ENCODE data around the gene UNC93B1.
"Not testable (repeated sequence)": the region's sequence is repeated elsewhere in the genome, so short reads cannot be mapped to it uniquely, and the experiment has no call there.

Gene UNC93B1

GRCh38 chr11:68008381-68009337, 4.8 kb upstream of the UNC93B1 start:
- DNase-seq, result peak; percentile 67

GRCh38 chr11:68007498-68008380, 3.8 kb upstream of the UNC93B1 start:
- no peak for DNase-seq

GRCh38 chr11:68006606-68007166, 2.8 kb upstream of the UNC93B1 start:
- DNase-seq, result no peak

- DNase-seq, result no peak
Measured at GRCh38 chr11:68004551-68005335, 846 bp upstream of the UNC93B1 start.

- peak; percentile 40 for DNase-seq
Measured at GRCh38 chr11:68002938-68003845, 705 bp downstream of the UNC93B1 start.

- no peak for DNase-seq
Measured at GRCh38 chr11:68002575-68002937, 1.3 kb downstream of the UNC93B1 start.

- DNase-seq, result no peak
Measured at GRCh38 chr11:67999704-68000103, 4.2 kb downstream of the UNC93B1 start.

- DNase-seq, result no peak
Measured at GRCh38 chr11:67999201-67999629, 4.7 kb downstream of the UNC93B1 start.

- no peak for DNase-seq
Measured at GRCh38 chr11:67998150-67999045, 5.5 kb downstream of the UNC93B1 start.

GRCh38 chr11:67997475-67997921, 6.4 kb downstream of the UNC93B1 start:
- no peak for DNase-seq

- DNase-seq, result no peak
Measured at GRCh38 chr11:67996622-67997474, 7.0 kb downstream of the UNC93B1 start.

- no peak for DNase-seq
Measured at GRCh38 chr11:67996051-67996450, 7.8 kb downstream of the UNC93B1 start.

- not testable (repeated sequence) for DNase-seq
Measured at GRCh38 chr11:67995579-67995978, 8.3 kb downstream of the UNC93B1 start.

GRCh38 chr11:67995129-67995528, 8.8 kb downstream of the UNC93B1 start:
- not testable (repeated sequence) for DNase-seq

GRCh38 chr11:67994387-67994786, 9.5 kb downstream of the UNC93B1 start:
- DNase-seq, result not testable (repeated sequence)

GRCh38 chr11:67993821-67994220, 10.1 kb downstream of the UNC93B1 start:
- DNase-seq, result not testable (repeated sequence)

GRCh38 chr11:67991347-67992121, 12.4 kb downstream of the UNC93B1 start:
- DNase-seq, result not testable (repeated sequence)

Data from NCI-H2171 (cell line).